ENCODE measurements around the gene GLUD1. TPM values are rescaled to one million over a fixed set of nuclear protein-coding genes. Genes with fewer than 3 reads are reported as not detected.
"Not testable (repeated sequence)": the region's sequence is repeated elsewhere in the genome, so short reads cannot be mapped to it uniquely, and the experiment has no call there.

The GLUD1 gene
- total and polyA plus RNA-seq, 5 donors from 2014 or later: 122 to 157 (median 125) TPM

DNA sequence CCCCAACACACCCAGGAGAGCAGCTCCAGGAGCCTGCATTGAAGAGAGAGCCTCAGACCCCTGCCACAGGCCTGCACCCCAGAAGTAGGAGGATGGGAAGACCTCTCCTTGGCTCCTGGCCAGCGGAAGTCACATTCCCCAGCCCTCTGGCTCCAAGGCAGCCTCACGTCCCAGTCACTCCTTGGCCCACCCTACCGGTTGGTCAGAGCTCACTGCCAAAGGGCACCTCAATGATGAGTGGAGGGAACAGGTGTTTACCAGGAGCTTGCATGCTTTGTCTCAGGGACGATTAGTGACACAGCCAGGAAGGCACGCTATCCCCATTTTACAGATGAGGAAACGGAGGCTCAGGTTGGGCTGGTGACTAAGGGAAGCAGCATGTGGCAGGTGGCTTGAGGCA is 75.6 kb downstream of the GLUD1 start:
- not testable (repeated sequence) for H3K36me3 Mint-ChIP-seq; H3K36me3 ChIP-seq (ENCODE audit: control insufficient read depth, insufficient read depth, low read length); H3K9me3 Mint-ChIP-seq; H3K4me1 ChIP-seq (ENCODE audit: control insufficient read depth, insufficient read depth, low read length, poor library complexity, severe bottlenecking); H3K27ac Mint-ChIP-seq; H3K9me3 ChIP-seq (ENCODE audit: control insufficient read depth in 2 of 2, low read length in 2 of 2); H3K4me1 Mint-ChIP-seq; H3K4me3 ChIP-seq (ENCODE audit: low read depth, low read length); H3K4me3 Mint-ChIP-seq; DNase-seq; H3K27me3 ChIP-seq (ENCODE audit: control insufficient read depth, insufficient read depth, low read length); H3K27ac ChIP-seq (ENCODE audit: insufficient read depth, low read length, poor library complexity, severe bottlenecking); H3K27me3 Mint-ChIP-seq; ATAC-seq (ENCODE audit: low read depth in 2 of 2)

DNA sequence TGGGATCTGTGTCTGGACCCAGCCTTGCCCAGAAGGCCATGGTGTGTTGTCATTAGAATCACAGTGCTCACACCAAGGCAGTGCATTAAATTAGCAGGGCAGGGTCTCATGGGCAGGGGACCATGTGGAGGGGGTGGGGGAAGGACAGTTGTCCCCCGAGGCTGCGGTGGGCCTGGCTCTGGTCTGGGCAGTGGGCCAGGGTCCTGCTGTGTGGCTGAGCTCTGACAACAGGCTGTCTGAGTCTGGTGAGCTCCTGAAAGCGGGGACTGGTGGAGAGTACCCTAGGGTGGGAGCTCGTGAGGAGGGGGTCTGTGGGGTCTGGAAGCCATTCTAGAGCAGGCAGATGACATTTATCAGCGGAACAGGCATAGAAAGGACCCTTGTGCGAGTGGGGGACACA is 76.5 kb downstream of the GLUD1 start:
- H3K4me3 ChIP-seq (ENCODE audit: low read depth, low read length); H3K4me3 Mint-ChIP-seq; H3K36me3 Mint-ChIP-seq; H3K9me3 Mint-ChIP-seq; H3K27ac Mint-ChIP-seq; DNase-seq; H3K9me3 ChIP-seq (ENCODE audit: control insufficient read depth in 2 of 2, low read length in 2 of 2); H3K27ac ChIP-seq (ENCODE audit: insufficient read depth, low read length, poor library complexity, severe bottlenecking); H3K4me1 Mint-ChIP-seq; H3K27me3 ChIP-seq (ENCODE audit: control insufficient read depth, insufficient read depth, low read length); H3K36me3 ChIP-seq (ENCODE audit: control insufficient read depth, insufficient read depth, low read length); ATAC-seq (ENCODE audit: low read depth in 2 of 2); H3K4me1 ChIP-seq (ENCODE audit: control insufficient read depth, insufficient read depth, low read length, poor library complexity, severe bottlenecking); H3K27me3 Mint-ChIP-seq: not testable (repeated sequence)

DNA sequence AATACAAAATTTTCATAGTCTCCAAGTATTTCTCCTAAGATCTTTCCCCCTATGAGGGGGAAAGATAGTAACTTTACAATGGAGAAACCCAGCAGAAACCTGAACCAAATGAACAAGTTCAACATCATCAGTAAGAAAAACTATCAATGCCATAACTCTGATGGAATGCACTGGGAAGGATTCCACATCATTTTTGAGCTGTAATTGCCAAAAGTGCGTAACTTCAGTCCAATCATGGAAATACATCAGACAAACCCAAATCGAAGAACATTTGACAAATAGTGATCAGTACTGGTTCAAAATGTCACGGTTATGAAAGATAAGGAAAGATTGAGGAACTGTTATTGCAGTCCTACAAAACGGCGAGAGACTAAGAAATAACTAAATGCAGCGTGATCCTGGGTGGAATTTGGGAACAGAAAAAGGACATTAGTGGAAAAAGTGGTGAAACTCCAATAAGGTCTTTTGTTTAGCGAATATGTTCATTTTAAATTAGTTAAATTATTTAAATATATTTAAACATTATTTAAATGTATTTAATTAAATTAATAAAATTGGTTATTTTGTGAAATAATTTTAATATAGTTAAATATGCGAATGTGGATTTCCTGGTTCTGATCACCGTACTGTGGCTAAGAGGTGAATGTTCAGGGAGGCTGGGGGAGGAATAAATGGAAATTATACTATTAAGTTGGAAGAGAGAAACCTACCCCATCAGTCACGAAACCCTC is 79.5 kb downstream of the GLUD1 start:
- not testable (repeated sequence) for H3K4me3 Mint-ChIP-seq; H3K4me1 ChIP-seq (ENCODE audit: control insufficient read depth, insufficient read depth, low read length, poor library complexity, severe bottlenecking); H3K9me3 ChIP-seq (ENCODE audit: control insufficient read depth in 2 of 2, low read length in 2 of 2); ATAC-seq (ENCODE audit: low read depth in 2 of 2); H3K36me3 Mint-ChIP-seq; H3K4me3 ChIP-seq (ENCODE audit: low read depth, low read length); H3K4me1 Mint-ChIP-seq; H3K9me3 Mint-ChIP-seq; H3K27ac ChIP-seq (ENCODE audit: insufficient read depth, low read length, poor library complexity, severe bottlenecking); H3K27me3 Mint-ChIP-seq; H3K36me3 ChIP-seq (ENCODE audit: control insufficient read depth, insufficient read depth, low read length); H3K27ac Mint-ChIP-seq; DNase-seq; H3K27me3 ChIP-seq (ENCODE audit: control insufficient read depth, insufficient read depth, low read length)

DNA sequence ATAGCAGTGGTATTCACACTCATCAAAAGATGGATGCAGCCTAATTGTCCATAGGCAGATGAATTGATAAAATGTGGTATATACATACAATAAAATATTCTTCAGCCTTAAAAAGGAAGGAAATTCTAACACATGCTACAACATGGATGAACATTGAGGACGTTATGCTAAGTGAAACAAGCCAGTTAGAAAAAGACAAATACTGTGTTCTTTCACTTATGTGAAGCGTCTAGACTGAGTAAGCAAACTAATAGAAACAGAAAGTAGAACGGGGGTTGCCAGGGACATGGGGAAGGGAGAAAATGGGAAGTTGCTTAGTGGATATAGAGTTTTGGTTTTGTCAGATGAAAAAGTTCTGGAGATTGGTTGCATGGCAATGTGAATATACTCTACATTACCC is 81.1 kb downstream of the GLUD1 start:
- H3K9me3 Mint-ChIP-seq; H3K4me3 ChIP-seq (ENCODE audit: low read depth, low read length); H3K4me1 ChIP-seq (ENCODE audit: control insufficient read depth, insufficient read depth, low read length, poor library complexity, severe bottlenecking); H3K9me3 ChIP-seq (ENCODE audit: control insufficient read depth in 2 of 2, low read length in 2 of 2); H3K27me3 Mint-ChIP-seq; H3K36me3 Mint-ChIP-seq; H3K27ac Mint-ChIP-seq; H3K27me3 ChIP-seq (ENCODE audit: control insufficient read depth, insufficient read depth, low read length); H3K4me1 Mint-ChIP-seq; H3K36me3 ChIP-seq (ENCODE audit: control insufficient read depth, insufficient read depth, low read length); DNase-seq; H3K27ac ChIP-seq (ENCODE audit: insufficient read depth, low read length, poor library complexity, severe bottlenecking); ATAC-seq (ENCODE audit: low read depth in 2 of 2); H3K4me3 Mint-ChIP-seq: not testable (repeated sequence)

DNA sequence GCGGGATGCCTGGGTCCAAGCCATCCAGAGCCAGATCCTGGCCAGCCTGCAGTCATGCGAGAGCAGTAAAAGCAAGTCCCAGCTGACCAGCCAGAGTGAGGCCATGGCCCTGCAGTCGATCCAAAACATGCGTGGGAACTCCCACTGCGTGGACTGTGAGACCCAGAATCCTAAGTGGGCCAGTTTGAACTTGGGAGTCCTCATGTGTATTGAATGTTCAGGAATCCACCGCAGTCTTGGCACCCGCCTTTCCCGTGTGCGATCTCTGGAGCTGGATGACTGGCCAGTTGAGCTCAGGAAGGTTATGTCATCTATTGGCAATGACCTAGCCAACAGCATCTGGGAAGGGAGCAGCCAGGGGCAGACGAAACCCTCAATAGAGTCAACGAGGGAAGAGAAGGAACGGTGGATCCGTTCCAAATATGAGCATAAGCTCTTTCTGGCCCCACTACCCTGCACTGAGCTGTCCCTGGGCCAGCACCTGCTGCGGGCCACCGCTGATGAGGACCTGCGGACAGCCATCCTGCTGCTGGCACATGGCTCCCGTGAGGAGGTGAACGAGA is 85.4 kb downstream of the GLUD1 start:
- not testable (repeated sequence) for H3K36me3 Mint-ChIP-seq; H3K27ac Mint-ChIP-seq; H3K9me3 ChIP-seq (ENCODE audit: control insufficient read depth in 2 of 2, low read length in 2 of 2); H3K27ac ChIP-seq (ENCODE audit: insufficient read depth, low read length, poor library complexity, severe bottlenecking); H3K27me3 ChIP-seq (ENCODE audit: control insufficient read depth, insufficient read depth, low read length); ATAC-seq (ENCODE audit: low read depth in 2 of 2); H3K36me3 ChIP-seq (ENCODE audit: control insufficient read depth, insufficient read depth, low read length); H3K9me3 Mint-ChIP-seq; H3K4me1 Mint-ChIP-seq; H3K4me3 ChIP-seq (ENCODE audit: low read depth, low read length); H3K4me3 Mint-ChIP-seq; DNase-seq; H3K27me3 Mint-ChIP-seq; H3K4me1 ChIP-seq (ENCODE audit: control insufficient read depth, insufficient read depth, low read length, poor library complexity, severe bottlenecking)

DNA sequence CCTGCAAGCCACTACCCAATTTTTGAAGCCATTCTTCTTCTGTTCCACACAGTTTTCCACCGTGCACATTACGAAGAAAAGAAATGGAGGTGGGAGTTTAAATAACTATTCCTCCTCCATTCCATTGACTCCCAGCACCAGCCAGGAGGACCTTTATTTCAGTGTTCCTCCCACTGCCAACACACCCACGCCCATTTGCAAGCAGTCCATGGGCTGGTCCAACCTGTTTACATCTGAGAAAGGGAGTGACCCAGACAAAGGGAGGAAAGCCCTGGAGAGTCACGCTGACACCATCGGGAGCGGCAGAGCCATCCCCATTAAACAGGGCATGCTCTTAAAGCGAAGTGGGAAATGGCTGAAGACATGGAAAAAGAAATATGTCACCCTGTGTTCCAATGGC is 86.3 kb downstream of the GLUD1 start:
- not testable (repeated sequence) for H3K4me3 Mint-ChIP-seq; H3K4me1 Mint-ChIP-seq; ATAC-seq (ENCODE audit: low read depth in 2 of 2); H3K27ac Mint-ChIP-seq; H3K4me3 ChIP-seq (ENCODE audit: low read depth, low read length); H3K4me1 ChIP-seq (ENCODE audit: control insufficient read depth, insufficient read depth, low read length, poor library complexity, severe bottlenecking); DNase-seq; H3K27ac ChIP-seq (ENCODE audit: insufficient read depth, low read length, poor library complexity, severe bottlenecking); H3K27me3 Mint-ChIP-seq; H3K36me3 ChIP-seq (ENCODE audit: control insufficient read depth, insufficient read depth, low read length); H3K9me3 Mint-ChIP-seq; H3K36me3 Mint-ChIP-seq; H3K9me3 ChIP-seq (ENCODE audit: control insufficient read depth in 2 of 2, low read length in 2 of 2); H3K27me3 ChIP-seq (ENCODE audit: control insufficient read depth, insufficient read depth, low read length)

DNA sequence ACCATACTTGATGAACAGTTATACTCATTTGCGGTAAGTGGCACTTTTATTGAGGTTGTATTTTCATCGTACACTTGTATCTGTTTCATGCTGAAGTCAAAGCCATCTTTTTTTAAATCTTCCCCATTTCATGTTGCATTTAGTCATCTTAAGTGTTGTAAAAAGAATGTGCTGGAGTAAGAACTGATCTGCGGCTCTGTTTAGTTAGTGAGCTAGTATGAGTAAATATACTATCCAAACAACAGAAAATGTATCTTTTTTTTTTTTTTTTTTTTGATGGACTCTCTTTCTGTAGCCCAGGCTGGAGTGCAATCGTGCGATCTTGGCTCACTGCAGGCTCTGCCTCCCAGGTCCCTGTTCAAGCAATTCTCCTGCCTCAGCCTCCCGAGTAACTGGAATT is 87.0 kb downstream of the GLUD1 start:
- H3K4me3 Mint-ChIP-seq; H3K36me3 Mint-ChIP-seq; H3K27ac Mint-ChIP-seq; H3K27ac ChIP-seq (ENCODE audit: insufficient read depth, low read length, poor library complexity, severe bottlenecking); H3K4me1 ChIP-seq (ENCODE audit: control insufficient read depth, insufficient read depth, low read length, poor library complexity, severe bottlenecking); H3K9me3 Mint-ChIP-seq; H3K4me3 ChIP-seq (ENCODE audit: low read depth, low read length); H3K4me1 Mint-ChIP-seq; H3K27me3 Mint-ChIP-seq; H3K36me3 ChIP-seq (ENCODE audit: control insufficient read depth, insufficient read depth, low read length); ATAC-seq (ENCODE audit: low read depth in 2 of 2); H3K27me3 ChIP-seq (ENCODE audit: control insufficient read depth, insufficient read depth, low read length); DNase-seq; H3K9me3 ChIP-seq (ENCODE audit: control insufficient read depth in 2 of 2, low read length in 2 of 2): not testable (repeated sequence)

DNA sequence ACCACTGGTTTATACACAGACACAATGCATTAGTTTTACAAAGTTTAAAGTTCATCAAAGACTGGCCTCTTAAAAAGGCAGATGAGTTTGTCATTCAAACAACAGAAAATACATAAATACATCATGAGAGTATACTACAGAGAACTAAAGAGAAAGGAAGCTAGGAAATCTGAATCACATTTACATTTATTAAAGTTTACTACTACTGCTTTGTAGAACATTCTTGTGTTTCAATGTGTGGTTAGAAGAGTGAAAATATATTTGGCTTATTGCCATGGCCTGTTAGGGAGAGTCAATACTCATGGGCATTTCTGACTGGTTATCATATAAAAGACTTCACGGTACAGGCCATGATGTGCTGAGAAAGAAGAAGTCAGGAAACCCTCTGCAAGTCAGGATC is 87.5 kb downstream of the GLUD1 start:
- not testable (repeated sequence) for H3K4me1 ChIP-seq (ENCODE audit: control insufficient read depth, insufficient read depth, low read length, poor library complexity, severe bottlenecking); DNase-seq; H3K27me3 Mint-ChIP-seq; H3K9me3 Mint-ChIP-seq; H3K4me1 Mint-ChIP-seq; H3K36me3 ChIP-seq (ENCODE audit: control insufficient read depth, insufficient read depth, low read length); H3K27me3 ChIP-seq (ENCODE audit: control insufficient read depth, insufficient read depth, low read length); ATAC-seq (ENCODE audit: low read depth in 2 of 2); H3K9me3 ChIP-seq (ENCODE audit: control insufficient read depth in 2 of 2, low read length in 2 of 2); H3K27ac Mint-ChIP-seq; H3K4me3 Mint-ChIP-seq; H3K4me3 ChIP-seq (ENCODE audit: low read depth, low read length); H3K36me3 Mint-ChIP-seq; H3K27ac ChIP-seq (ENCODE audit: insufficient read depth, low read length, poor library complexity, severe bottlenecking)
